Karpas-422 (cell line): Measurements from ENCODE around the gene WWOX. TPM values are rescaled to one million over a fixed set of nuclear protein-coding genes. Genes with fewer than 3 reads are reported as not detected.
A peak's percentile ranks its signal among the peaks of the same experiment; 100 is the strongest.

ENCODE experiments used
- DNase-seq: peaks from one replicate; pipeline ENCODE4 v3.0.0-alpha.2; 2015
- H2AFZ ChIP-seq: fragments of 200-600 bp; sonication (generic); 2 replicates; pipeline ENCODE4 v1.6.1; 2014; ENCODE audit warnings: antibody characterized with exemption, low read length, mixed read lengths
- H3K27ac ChIP-seq: fragments of 200-600 bp; sonication (generic); 2 replicates; pipeline ENCODE4 v1.5.1; 2014; ENCODE audit warnings: mild to moderate bottlenecking, low read length, moderate library complexity
- H3K27me3 ChIP-seq: fragments of 200-600 bp; sonication (generic); 2 replicates; pipeline ENCODE4 v1.6.1; 2014; ENCODE audit warnings: low read length, mixed read lengths
- H3K36me3 ChIP-seq: fragments of 200-600 bp; sonication (generic); 2 replicates; pipeline ENCODE4 v1.6.1; 2014; ENCODE audit warnings: low read length, mixed read lengths; ENCODE audit not compliant: insufficient read depth
- H3K4me1 ChIP-seq: fragments of 200-600 bp; sonication (generic); 2 replicates; pipeline ENCODE4 v1.6.1; 2014; ENCODE audit warnings: mild to moderate bottlenecking, low read length, mixed read lengths
- H3K4me2 ChIP-seq: fragments of 200-600 bp; sonication (generic); 2 replicates; pipeline ENCODE4 v1.6.1; 2014; ENCODE audit warnings: low read length, low read depth, mild to moderate bottlenecking; ENCODE audit not compliant: poor library complexity, severe bottlenecking
- H3K4me3 ChIP-seq: fragments of 200-600 bp; sonication (generic); 2 replicates; pipeline ENCODE4 v1.5.1; 2014; ENCODE audit warnings: mild to moderate bottlenecking, antibody characterized with exemption, low read length, mixed read lengths
- H3K79me2 ChIP-seq: fragments of 200-600 bp; sonication (generic); 2 replicates; pipeline ENCODE4 v1.6.1; 2014; ENCODE audit warnings: mild to moderate bottlenecking, low read length, mixed read lengths
- H3K9ac ChIP-seq: fragments of 200-600 bp; sonication (generic); 2 replicates; pipeline ENCODE4 v1.6.0; 2014; ENCODE audit warnings: low read length
- H3K9me2 ChIP-seq: fragments of 200-600 bp; sonication (generic), shearing (Covaris generic); replicated peaks from 2 replicates; pipeline ENCODE4 v1.6.0; 2014; ENCODE audit warnings: mild to moderate bottlenecking, low read length, moderate library complexity; ENCODE audit not compliant: insufficient read depth
- H3K9me3 ChIP-seq: fragments of 300-700, 200-600 bp; sonication (generic); 2 replicates; pipeline ENCODE4 v1.6.1; 2014; ENCODE audit warnings: low read length, mixed read lengths
- H4K20me1 ChIP-seq: fragments of 200-600 bp; sonication (generic); 2 replicates; pipeline ENCODE4 v1.6.1; 2014; ENCODE audit warnings: mild to moderate bottlenecking, antibody characterized with exemption, low read length, low read depth; ENCODE audit not compliant: insufficient read depth
- total RNA-seq: library from RNA; depleted of rRNA; stranded (reverse); fragments of >200 nt; shearing (Covaris generic); gene quantifications from 2 replicates; pipeline ENCODE4 v1.2.3, GENCODE V29; 2014; ENCODE audit warnings: low replicate concordance

WWOX gene
- total RNA-seq, 1 experiment from 2014 or later: 66.2 TPM

GRCh38 chr16:78953526-78953925 lies 854.1 kb downstream of the WWOX start:
- H3K27me3 ChIP-seq: no peaks in the 10 kb centered on the region
- no peaks in the 10 kb centered on the region for H4K20me1 ChIP-seq
- no peak overlapping the region for H2AFZ ChIP-seq
- H3K9me3 ChIP-seq: no peaks in the 10 kb centered on the region
- no peaks in the 10 kb centered on the region for H3K79me2 ChIP-seq
- no peak overlapping the region for H3K27ac ChIP-seq
- no peak overlapping the region for H3K4me2 ChIP-seq
- H3K36me3 ChIP-seq: no peaks in the 10 kb centered on the region
- H3K4me1 ChIP-seq: peaks cover 8% of the 10 kb centered on the region
- H3K4me3 ChIP-seq: no peak overlapping the region
- no peaks in the 10 kb centered on the region for H3K9me2 ChIP-seq
- H3K9ac ChIP-seq: no peak overlapping the region
- DNase-seq: no peak

DNA sequence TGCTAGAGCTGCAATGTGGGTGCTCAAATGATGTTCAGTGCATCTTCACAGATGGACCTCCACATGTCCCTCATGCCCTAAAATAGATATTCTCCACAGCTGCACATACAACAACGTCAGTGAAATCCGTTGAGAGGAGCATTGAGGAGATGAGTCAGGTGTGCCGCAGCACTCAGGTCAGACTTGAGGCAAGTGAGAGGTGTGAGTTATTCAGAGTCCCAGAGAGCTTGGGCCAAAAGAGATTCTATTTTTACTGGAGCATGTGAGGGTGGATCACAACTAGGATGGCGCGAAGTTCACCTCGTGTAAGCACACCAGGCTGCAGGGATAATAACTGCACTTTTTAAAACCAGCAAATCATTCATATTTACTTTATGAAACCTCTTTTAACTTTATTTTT lies 855.8 kb downstream of the WWOX start:
- H3K27ac ChIP-seq: no peak overlapping the region
- H3K4me3 ChIP-seq: no peak overlapping the region
- H2AFZ ChIP-seq: no peak overlapping the region
- no peaks in the 10 kb centered on the region for H3K36me3 ChIP-seq
- H3K9ac ChIP-seq: no peak overlapping the region
- no peaks in the 10 kb centered on the region; the same call in 1 of the 2 replicates for H3K9me2 ChIP-seq
- H3K27me3 ChIP-seq: no peaks in the 10 kb centered on the region
- peaks cover 9% of the 10 kb centered on the region for H3K4me1 ChIP-seq
- no peaks in the 10 kb centered on the region for H4K20me1 ChIP-seq
- no peak for DNase-seq
- no peaks in the 10 kb centered on the region for H3K79me2 ChIP-seq
- no peaks in the 10 kb centered on the region for H3K9me3 ChIP-seq
- no peak overlapping the region for H3K4me2 ChIP-seq

- Histone ChIP-seq H3K27me3 (no peaks in the 10 kb centered on the region), H3K27ac (no peak overlapping the region), H3K4me3 (no peak overlapping the region), H3K9me3 (no peaks in the 10 kb centered on the region), H3K9ac (no peak overlapping the region), H2AFZ (no peak overlapping the region), H4K20me1 (no peaks in the 10 kb centered on the region), H3K4me2 (no peak overlapping the region), H3K79me2 (no peaks in the 10 kb centered on the region), H3K4me1 (peaks cover 26% of the 10 kb centered on the region), H3K36me3 (no peaks in the 10 kb centered on the region), H3K9me2 (no peaks in the 10 kb centered on the region; the same call in 1 of the 2 replicates)
- DNase-seq: no peak
Observed at GRCh38 chr16:78956859-78957258, 857.4 kb downstream of the WWOX start.

DNA sequence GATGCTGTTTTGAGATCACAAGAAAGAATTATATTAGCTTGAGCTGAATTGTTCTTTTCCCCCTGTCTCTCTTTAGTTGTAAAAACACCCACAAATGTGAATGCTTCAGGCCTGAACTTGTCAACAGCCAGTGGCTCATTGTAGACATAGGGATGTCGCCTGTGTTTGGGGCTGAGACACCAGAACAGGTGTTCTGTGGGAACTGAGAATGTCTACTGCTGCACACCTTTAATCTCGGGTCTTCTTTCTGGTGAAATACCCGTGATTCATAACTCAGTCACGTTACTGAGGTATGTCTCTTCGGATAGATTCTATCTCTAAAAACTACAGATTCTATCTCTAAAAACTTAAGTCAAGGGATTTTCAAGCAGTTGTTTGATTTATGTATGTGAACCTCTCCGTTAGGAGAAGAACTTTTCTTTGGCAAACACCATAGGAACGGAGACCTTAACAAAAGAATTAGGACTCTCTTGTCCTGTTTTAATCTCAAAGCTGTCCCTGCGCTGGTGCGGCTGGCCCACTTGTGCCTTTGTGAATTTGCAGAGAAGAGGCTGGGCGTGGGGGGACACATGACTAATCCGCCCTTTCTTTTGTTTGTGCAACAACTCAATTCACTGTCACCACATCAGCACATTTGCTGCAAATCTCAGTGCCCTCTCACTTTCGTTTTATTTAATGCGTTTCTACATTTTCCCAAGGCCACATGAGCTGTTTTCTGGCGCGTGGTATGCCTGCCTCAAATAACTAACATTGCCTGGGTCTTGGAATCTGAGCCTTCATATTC lies 858.1 kb downstream of the WWOX start:
- Histone ChIP-seq H3K36me3 (no peaks in the 10 kb centered on the region), H2AFZ (no peak overlapping the region), H4K20me1 (no peaks in the 10 kb centered on the region), H3K27me3 (no peaks in the 10 kb centered on the region), H3K4me2 (no peak overlapping the region), H3K9me2 (no peaks in the 10 kb centered on the region; the same call in 1 of the 2 replicates), H3K4me3 (no peak overlapping the region), H3K9me3 (no peaks in the 10 kb centered on the region), H3K27ac (no peak overlapping the region), H3K9ac (no peak overlapping the region), H3K4me1 (peaks cover 32% of the 10 kb centered on the region), H3K79me2 (no peaks in the 10 kb centered on the region)
- no peak for DNase-seq

DNA sequence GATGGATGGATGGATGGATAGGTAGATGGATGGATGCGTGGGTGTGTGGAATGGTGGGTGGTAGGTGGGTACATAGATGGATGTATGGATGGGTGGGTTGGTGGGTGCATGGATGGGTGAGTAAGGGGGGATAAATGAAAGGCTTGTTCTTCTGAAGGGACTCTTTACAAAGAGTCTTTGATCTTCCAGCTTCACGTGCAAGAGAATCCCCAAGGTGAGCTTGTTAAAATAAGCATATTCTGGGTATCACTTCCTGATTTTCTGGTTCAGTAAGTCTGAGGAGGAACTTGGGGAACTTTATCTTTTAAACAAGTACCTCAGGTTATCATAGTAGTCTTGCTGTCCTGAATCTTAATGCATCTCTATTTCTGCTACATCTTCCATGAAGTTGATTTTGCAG lies 862.0 kb downstream of the WWOX start:
- Histone ChIP-seq H3K4me2 (peak overlapping the region; percentile 79), H3K4me3 (peak overlapping the region; percentile 57)
- DNase-seq: peak; percentile 88

GRCh38 chr16:78962457-78962929 lies 863.0 kb downstream of the WWOX start:
- DNase-seq: peak; percentile 56
- H3K4me2 ChIP-seq: peak overlapping the region; percentile 79
- no peaks in the 10 kb centered on the region for H3K27me3 ChIP-seq
- H3K4me3 ChIP-seq: no peak overlapping the region
- no peaks in the 10 kb centered on the region for H3K9me3 ChIP-seq
- peak overlapping the region; percentile 22; the same call in 1 of the 2 replicates for H3K9ac ChIP-seq
- H3K9me2 ChIP-seq: no peaks in the 10 kb centered on the region; the same call in 1 of the 2 replicates
- H3K79me2 ChIP-seq: no peaks in the 10 kb centered on the region
- H4K20me1 ChIP-seq: no peaks in the 10 kb centered on the region
- no peaks in the 10 kb centered on the region for H3K36me3 ChIP-seq
- peaks cover 35% of the 10 kb centered on the region for H3K4me1 ChIP-seq
- no peak overlapping the region for H2AFZ ChIP-seq
- H3K27ac ChIP-seq: peak overlapping the region; percentile 82

More for the DNA sequence above, 862.0 kb downstream of the WWOX start:
- H3K27me3 ChIP-seq: no peaks in the 10 kb centered on the region
- H4K20me1 ChIP-seq: no peaks in the 10 kb centered on the region
- H3K9me3 ChIP-seq: no peaks in the 10 kb centered on the region
- no peaks in the 10 kb centered on the region; the same call in 1 of the 2 replicates for H3K9me2 ChIP-seq
- no peaks in the 10 kb centered on the region for H3K79me2 ChIP-seq
- H3K36me3 ChIP-seq: no peaks in the 10 kb centered on the region
- peaks cover 35% of the 10 kb centered on the region for H3K4me1 ChIP-seq
- no peak overlapping the region for H2AFZ ChIP-seq
- peak overlapping the region; percentile 82 for H3K27ac ChIP-seq
- H3K9ac ChIP-seq: peak overlapping the region; percentile 45; the same call in 1 of the 2 replicates

- H4K20me1 ChIP-seq: no peaks in the 10 kb centered on the region
- no peak for DNase-seq
- H3K27ac ChIP-seq: no peak overlapping the region
- no peak overlapping the region for H3K4me3 ChIP-seq
- H3K4me2 ChIP-seq: no peak overlapping the region
- no peaks in the 10 kb centered on the region for H3K27me3 ChIP-seq
- H3K4me1 ChIP-seq: peaks cover 6% of the 10 kb centered on the region
- H2AFZ ChIP-seq: no peak overlapping the region
- H3K36me3 ChIP-seq: no peaks in the 10 kb centered on the region
- H3K79me2 ChIP-seq: no peaks in the 10 kb centered on the region
- H3K9me2 ChIP-seq: no peaks in the 10 kb centered on the region
- H3K9me3 ChIP-seq: no peaks in the 10 kb centered on the region
- H3K9ac ChIP-seq: no peak overlapping the region
Observed at GRCh38 chr16:78967948-78968347, 868.5 kb downstream of the WWOX start.

DNA sequence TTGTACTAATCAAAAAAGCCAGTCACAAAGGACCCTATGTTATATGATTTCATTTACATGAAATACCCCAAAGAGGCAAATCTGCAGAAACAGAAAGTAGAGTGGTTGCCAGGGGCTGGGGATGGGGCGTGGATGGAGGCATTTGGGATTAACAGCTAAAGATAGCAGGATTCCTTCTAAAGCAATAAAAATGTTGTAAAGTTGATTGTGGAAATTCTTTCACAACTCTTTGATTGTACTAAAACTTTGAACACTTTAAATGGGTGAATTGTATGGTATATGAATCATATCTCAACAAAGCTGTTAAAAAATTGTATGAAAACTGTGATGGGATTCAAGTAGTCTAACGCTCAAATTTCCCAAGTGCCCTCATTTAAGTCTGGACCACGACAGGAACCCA lies 870.3 kb downstream of the WWOX start:
- Histone ChIP-seq H3K36me3 (no peaks in the 10 kb centered on the region), H3K9me2 (no peaks in the 10 kb centered on the region), H3K4me2 (no peak overlapping the region), H2AFZ (no peak overlapping the region), H3K9ac (no peak overlapping the region), H3K79me2 (no peaks in the 10 kb centered on the region), H3K9me3 (no peaks in the 10 kb centered on the region), H4K20me1 (no peaks in the 10 kb centered on the region), H3K4me1 (no peaks in the 10 kb centered on the region), H3K4me3 (no peak overlapping the region), H3K27ac (no peak overlapping the region), H3K27me3 (no peaks in the 10 kb centered on the region)
- no peak for DNase-seq
